Measurements from ENCODE around the gene MAP2K3. TPM values are rescaled to one million over a fixed set of nuclear protein-coding genes. Genes with fewer than 3 reads are reported as not detected.

The MAP2K3 gene
- total and polyA plus RNA-seq, 2 donors (not counting 3 experiments of a cell fraction or from before 2014, with no cell fraction given), result 15.3 to 36.3 TPM

DNA sequence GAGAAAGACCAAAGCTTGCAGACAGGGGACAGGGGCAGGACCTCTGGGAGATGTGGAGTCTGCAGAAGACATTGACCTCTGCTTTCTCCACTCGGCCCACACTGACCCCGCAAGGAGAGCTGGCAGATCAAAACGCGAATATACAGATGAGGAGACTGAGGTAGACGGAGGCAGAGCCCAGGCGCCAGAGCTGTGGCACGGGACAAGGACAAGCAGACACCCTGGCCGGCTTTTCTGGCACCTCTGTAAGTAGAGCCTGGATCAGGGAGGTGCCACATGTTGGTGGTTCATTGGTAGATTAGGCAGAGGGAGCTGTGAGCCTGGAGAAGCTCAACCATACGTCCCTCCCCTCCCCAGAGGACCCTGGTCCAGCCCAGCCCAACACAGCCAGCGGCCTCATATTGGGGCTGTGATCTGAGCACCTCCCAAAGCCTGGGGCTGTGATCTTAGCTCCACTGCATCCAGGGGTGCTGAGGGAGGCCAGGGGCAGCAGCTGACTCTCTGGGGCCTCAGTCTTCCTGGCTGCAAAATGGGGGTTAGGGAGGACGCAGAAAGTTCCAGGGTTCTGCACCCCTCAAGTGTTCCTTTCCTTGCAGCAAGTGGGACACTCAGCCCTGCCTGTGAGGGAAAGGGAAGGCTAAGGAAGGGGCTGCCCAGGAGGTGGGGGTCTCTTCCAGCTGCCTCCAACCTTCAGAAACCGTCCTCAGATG is 35.3 kb upstream of the MAP2K3 start:
- intact Hi-C loops (cut with micrococcal nuclease) (no loop called here), dilution Hi-C loops (cut with MboI; ENCODE audit: extremely low pct_ligation_motif_present, low sequenced_read_pairs) (no loop called here)
- H3K4me2 ChIP-seq (ENCODE audit: insufficient read depth, low read length), result no peak overlapping the region
- H3K79me2 ChIP-seq (ENCODE audit: control insufficient read depth, insufficient read depth, low read length), result no peaks in the 10 kb centered on the region
- no peaks in the 10 kb centered on the region for H3K27me3 ChIP-seq (ENCODE audit: control insufficient read depth in 2 of 2, insufficient read depth in 2 of 2, low read length in 2 of 2)
- BruUV-seq (replicated peaks), result no TSS peak
- H3K4me3 ChIP-seq (replicated peaks in 1 of 3; ENCODE audit: insufficient read depth in 1 of 3, low read depth in 1 of 3, low read length in 3 of 3), result no peak overlapping the region
- H3K4me1 ChIP-seq (ENCODE audit: control insufficient read depth, extremely low read depth, insufficient read depth, low read length), result peaks cover 8% of the 10 kb centered on the region
- TF ChIP-seq FOS (IDR thresholded peaks at IDR 0.05; ENCODE audit: borderline replicate concordance, insufficient read depth, low read length), result no peak
- no peak for TF ChIP-seq POLR2AphosphoS5 (IDR thresholded peaks at IDR 0.05; ENCODE audit: insufficient read depth, low read depth, low read length)
- TF ChIP-seq MYC (IDR thresholded peaks at IDR 0.05; ENCODE audit: low read depth, low read length), result no peak
- TF ChIP-seq, protein P1, sequence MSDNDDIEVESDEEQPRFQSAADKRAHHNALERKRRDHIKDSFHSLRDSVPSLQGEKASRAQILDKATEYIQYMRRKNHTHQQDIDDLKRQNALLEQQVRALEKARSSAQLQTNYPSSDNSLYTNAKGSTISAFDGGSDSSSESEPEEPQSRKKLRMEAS (IDR thresholded peaks at IDR 0.05; ENCODE audit: insufficient read depth, insufficient read length), result no peak
- TF ChIP-seq, protein P2, sequence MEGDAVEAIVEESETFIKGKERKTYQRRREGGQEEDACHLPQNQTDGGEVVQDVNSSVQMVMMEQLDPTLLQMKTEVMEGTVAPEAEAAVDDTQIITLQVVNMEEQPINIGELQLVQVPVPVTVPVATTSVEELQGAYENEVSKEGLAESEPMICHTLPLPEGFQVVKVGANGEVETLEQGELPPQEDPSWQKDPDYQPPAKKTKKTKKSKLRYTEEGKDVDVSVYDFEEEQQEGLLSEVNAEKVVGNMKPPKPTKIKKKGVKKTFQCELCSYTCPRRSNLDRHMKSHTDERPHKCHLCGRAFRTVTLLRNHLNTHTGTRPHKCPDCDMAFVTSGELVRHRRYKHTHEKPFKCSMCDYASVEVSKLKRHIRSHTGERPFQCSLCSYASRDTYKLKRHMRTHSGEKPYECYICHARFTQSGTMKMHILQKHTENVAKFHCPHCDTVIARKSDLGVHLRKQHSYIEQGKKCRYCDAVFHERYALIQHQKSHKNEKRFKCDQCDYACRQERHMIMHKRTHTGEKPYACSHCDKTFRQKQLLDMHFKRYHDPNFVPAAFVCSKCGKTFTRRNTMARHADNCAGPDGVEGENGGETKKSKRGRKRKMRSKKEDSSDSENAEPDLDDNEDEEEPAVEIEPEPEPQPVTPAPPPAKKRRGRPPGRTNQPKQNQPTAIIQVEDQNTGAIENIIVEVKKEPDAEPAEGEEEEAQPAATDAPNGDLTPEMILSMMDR (IDR thresholded peaks at IDR 0.05; ENCODE audit: extremely low read depth in 1 of 2, insufficient read depth in 1 of 2, low read depth in 1 of 2, low read length in 2 of 2), result no peak
- TF ChIP-seq GATA2 (IDR thresholded peaks at IDR 0.05; ENCODE audit: insufficient read depth, insufficient read length, low read depth, low read length), result no peak
- no peak for TF ChIP-seq EZH2 (IDR thresholded peaks at IDR 0.05; ENCODE audit: borderline replicate concordance, low read depth, low read length, severe bottlenecking)
- TF ChIP-seq POLR2A (IDR thresholded peaks at IDR 0.05; ENCODE audit: low read depth, low read length), result no peak
- TF ChIP-seq JUN (IDR thresholded peaks at IDR 0.05; ENCODE audit: borderline replicate concordance, insufficient read depth, insufficient read length, low read depth), result no peak
- no peaks in the 10 kb centered on the region for H4K20me1 ChIP-seq (replicated peaks; ENCODE audit: control insufficient read depth, extremely low read depth, insufficient read depth, low read length)
- no peaks in the 10 kb centered on the region for H3K36me3 ChIP-seq (ENCODE audit: control insufficient read depth in 2 of 2, extremely low read depth in 1 of 2, insufficient read depth in 2 of 2, low read length in 2 of 2)
- H2AFZ ChIP-seq (ENCODE audit: low read depth, low read length), result no peak overlapping the region
- H3K27ac ChIP-seq (ENCODE audit: insufficient read depth, low read depth, low read length), result no peak overlapping the region
- no peaks in the 10 kb centered on the region for H3K9me3 ChIP-seq (replicated peaks; ENCODE audit: control insufficient read depth, insufficient read depth, low read length)
- FAIRE-seq (no peak), DNase-seq (ENCODE audit: low read depth, low spot score) (no peak)
- no peak overlapping the region for H3K9ac ChIP-seq (replicated peaks; ENCODE audit: extremely low read depth, insufficient read depth, low read length)
- H3K9me1 ChIP-seq (replicated peaks; ENCODE audit: control insufficient read depth, extremely low read depth, insufficient read depth, low read length), result no peaks in the 10 kb centered on the region
- CTCF ChIA-PET, result interaction anchor here (1.1 to 2.3 kb wide), 4 partner anchors 10 to 129 kb away, joined by 3 to 9 read pairs (median 6); no protein-coding TSS in a partner anchor
- POLR2A ChIA-PET, result interaction anchor here (0.6 kb wide), 1 partner anchor 15 kb away, joined by 5 read pairs; no protein-coding TSS in a partner anchor

All from endothelial cell of umbilical vein (primary cell).